K562 (cell line): ENCODE results near the gene PRUNE1. TPM values are rescaled to one million over a fixed set of nuclear protein-coding genes. Genes with fewer than 3 reads are reported as not detected.

Source experiments
- CCNT2 ChIP-seq: IDR thresholded peaks from 2 replicates; pipeline ENCODE4 v1.6.1; 2011; ENCODE audit warnings: borderline replicate concordance, low read depth, mild to moderate bottlenecking, moderate library complexity, mixed read lengths, low read length; ENCODE audit not compliant: insufficient read length; ENCODE audit errors: extremely low read depth
- HMGN3 ChIP-seq: IDR thresholded peaks from 2 replicates; pipeline ENCODE4 v1.6.1; 2011; ENCODE audit warnings: borderline replicate concordance, low read depth, mild to moderate bottlenecking, mixed read lengths, low read length; ENCODE audit not compliant: insufficient read length; ENCODE audit errors: extremely low read depth
- MAFG ChIP-seq: fragments of 450-650 bp; conservative IDR thresholded peaks from 2 replicates; pipeline ENCODE4 v1.6.1; 2016; ENCODE audit warnings: missing genetic modification characterization, missing compliant biosample characterization
- MAX ChIP-seq: sonication (generic); formaldehyde crosslinking; IDR thresholded peaks from 2 replicates; pipeline ENCODE4 v1.9.0; 2022; ENCODE audit warnings: mild to moderate bottlenecking, missing genetic modification reagents
- NONO ChIP-seq, 2 experiments: fragments of 200-400 bp in 1 of 2; fragments of 450-650 bp in 1 of 2; formaldehyde crosslinking in 1 of 2; IDR thresholded peaks; 2 replicates each; pipeline ENCODE4 v1.6.1; 2017; ENCODE audit warnings: low read depth in 2 of 2, mild to moderate bottlenecking in 2 of 2, moderate library complexity in 2 of 2, low read length in 1 of 2
- POLR2B ChIP-seq: fragments of 450-650 bp; IDR thresholded peaks from 2 replicates; pipeline ENCODE4 v1.6.1; 2018; ENCODE audit warnings: low read depth; ENCODE audit not compliant: partially characterized antibody
- RB1 ChIP-seq: fragments of 450-650 bp; IDR thresholded peaks from 2 replicates; pipeline ENCODE4 v1.6.1; 2017; ENCODE audit warnings: low read depth, mild to moderate bottlenecking
- SMARCE1 ChIP-seq: fragments of 450-650 bp; IDR thresholded peaks from 2 replicates; pipeline ENCODE4 v1.7.1; 2016; ENCODE audit warnings: mild to moderate bottlenecking
- SNRNP70 ChIP-seq: fragments of 200-400 bp; formaldehyde crosslinking; optimal IDR thresholded peaks from 2 replicates; pipeline ENCODE3; 2017; ENCODE audit warnings: low read depth, low read length
- TCF7 ChIP-seq: sonication (generic); IDR thresholded peaks from 2 replicates; pipeline ENCODE4 v1.6.1; 2016; ENCODE audit warnings: antibody characterized with exemption, borderline replicate concordance
- ZHX1 ChIP-seq: fragments of 150-350 bp; conservative IDR thresholded peaks from 2 replicates; pipeline ENCODE4 v1.6.1; 2014; ENCODE audit warnings: low read length
- polyA plus RNA-seq, 8 experiments: library from polyadenylated mRNA; depleted of rRNA in 4 of 8; stranded (reverse) in 5 of 8; unstranded in 3 of 8; fragments of >200 nt; fragmentation: Nextera tagmentation in 2 of 8; fragmentation: Illumina TruSeq in 1 of 8; extraction: Ambion mirVana in 2 of 8; extraction: Trizol in 1 of 8; gene quantifications; 2 replicates each; pipeline versions ENCODE4 v1.2.1 to v1.2.3, GENCODE V29; 2011 to 2014; ENCODE audit warnings: inconsistent platforms in 1 of 8, missing spikeins in 1 of 8
- total RNA-seq, 7 experiments: library from RNA; depleted of rRNA in 6 of 7; stranded (reverse); fragments of >200 nt in 6 of 7; fragmentation: Illumina TruSeq in 2 of 7; extraction: Trizol in 2 of 7; gene quantifications; 2 replicates each; pipeline versions ENCODE4 v1.2.1 to v1.2.3, GENCODE V29; 2011 to 2021; ENCODE audit warnings: low replicate concordance in 1 of 7
- TF ChIP-seq, protein P1 (sequence below): fragments of 250-450 bp; sonication (Bioruptor Pico); IDR thresholded peaks from 2 replicates; pipeline ENCODE4 v1.5.0; 2020; ENCODE audit warnings: mild to moderate bottlenecking
- TF ChIP-seq, protein P2 (sequence below): sonication (generic); formaldehyde crosslinking; IDR thresholded peaks from 2 replicates; pipeline ENCODE4 v1.8.0; 2022; ENCODE audit warnings: mild to moderate bottlenecking, missing genetic modification reagents

PRUNE1 gene
- total and polyA plus RNA-seq, 9 of the 15 experiments (the other 6 are each of a cell fraction or from before 2014, with no cell fraction given): 16.7 to 48.3 (median 26.2) TPM

DNA sequence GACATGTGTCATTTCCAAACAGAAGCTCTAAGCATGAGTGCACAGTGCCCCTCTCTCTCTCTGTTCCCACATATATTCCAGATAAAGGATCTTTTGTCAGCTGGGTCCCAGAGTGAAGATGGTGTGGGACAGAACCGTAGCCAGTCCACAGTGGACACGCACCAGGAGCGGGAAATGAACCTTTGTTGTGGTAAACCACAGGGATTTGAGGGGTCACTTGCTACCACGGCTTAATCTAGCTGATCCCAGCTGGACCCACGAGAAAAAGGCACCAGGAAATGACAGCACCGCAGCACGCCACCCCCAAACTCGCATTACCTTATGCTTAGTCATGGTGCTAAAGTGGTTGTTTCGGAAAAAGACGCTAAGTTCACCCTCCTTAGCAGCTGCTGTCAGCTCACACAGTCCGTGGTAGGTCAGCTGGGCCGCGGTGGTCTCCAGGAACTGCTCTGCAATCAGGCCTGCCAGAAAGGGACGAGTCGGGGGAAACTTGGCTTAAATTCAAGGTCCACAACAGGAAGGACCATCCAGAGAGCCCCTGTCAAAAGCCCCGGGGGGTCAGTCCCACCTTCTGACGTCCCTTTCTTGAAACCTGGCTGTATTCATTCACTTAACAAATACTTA lies 9.1 kb upstream of the PRUNE1 start (continued):
- peak; percentile 25 for TF ChIP-seq MAX (CRISPR knock-in tag)
- TF ChIP-seq NONO (IDR thresholded peaks at IDR 0.05; ENCODE audit: low read depth in 2 of 2, low read length in 1 of 2): no peak
- TF ChIP-seq, protein P1, sequence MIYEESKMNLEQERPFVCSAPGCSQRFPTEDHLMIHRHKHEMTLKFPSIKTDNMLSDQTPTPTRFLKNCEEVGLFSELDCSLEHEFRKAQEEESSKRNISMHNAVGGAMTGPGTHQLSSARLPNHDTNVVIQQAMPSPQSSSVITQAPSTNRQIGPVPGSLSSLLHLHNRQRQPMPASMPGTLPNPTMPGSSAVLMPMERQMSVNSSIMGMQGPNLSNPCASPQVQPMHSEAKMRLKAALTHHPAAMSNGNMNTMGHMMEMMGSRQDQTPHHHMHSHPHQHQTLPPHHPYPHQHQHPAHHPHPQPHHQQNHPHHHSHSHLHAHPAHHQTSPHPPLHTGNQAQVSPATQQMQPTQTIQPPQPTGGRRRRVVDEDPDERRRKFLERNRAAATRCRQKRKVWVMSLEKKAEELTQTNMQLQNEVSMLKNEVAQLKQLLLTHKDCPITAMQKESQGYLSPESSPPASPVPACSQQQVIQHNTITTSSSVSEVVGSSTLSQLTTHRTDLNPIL (CRISPR knock-in tag): no peak
- TF ChIP-seq HMGN3: no peak
- peak; percentile 97 for TF ChIP-seq MAFG (tag)
- TF ChIP-seq ZHX1: no peak
- TF ChIP-seq SMARCE1: peak; percentile 83
- peak; percentile 99 for TF ChIP-seq TCF7
- no peak for TF ChIP-seq POLR2B
- TF ChIP-seq RB1: no peak; the same call in 1 of the 2 replicates
- no peak for TF ChIP-seq SNRNP70
- TF ChIP-seq, protein P2, sequence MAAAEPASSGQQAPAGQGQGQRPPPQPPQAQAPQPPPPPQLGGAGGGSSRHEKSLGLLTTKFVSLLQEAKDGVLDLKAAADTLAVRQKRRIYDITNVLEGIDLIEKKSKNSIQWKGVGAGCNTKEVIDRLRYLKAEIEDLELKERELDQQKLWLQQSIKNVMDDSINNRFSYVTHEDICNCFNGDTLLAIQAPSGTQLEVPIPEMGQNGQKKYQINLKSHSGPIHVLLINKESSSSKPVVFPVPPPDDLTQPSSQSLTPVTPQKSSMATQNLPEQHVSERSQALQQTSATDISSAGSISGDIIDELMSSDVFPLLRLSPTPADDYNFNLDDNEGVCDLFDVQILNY (CRISPR knock-in tag): no peak
- no peak for TF ChIP-seq CCNT2
